D721Med (cell line): ENCODE results near the gene ERCC8.

Experiments used
- DNase-seq: peaks from one replicate; pipeline ENCODE4 v3.0.0; 2011; ENCODE audit warnings: low spot score; ENCODE audit not compliant: insufficient read length
- FAIRE-seq: peaks from 2 replicates; lab custom pipeline; 2011; peaks lifted over from hg19 to GRCh38; lab: Jason Lieb, UNC
- TF ChIP-seq, protein P1 (sequence below): IDR thresholded peaks from 2 replicates; pipeline ENCODE4 v1.5.1; 2012; ENCODE audit warnings: mild to moderate bottlenecking, control low read depth; ENCODE audit not compliant: insufficient read depth; ENCODE audit errors: missing control alignments

Gene ERCC8

DNA sequence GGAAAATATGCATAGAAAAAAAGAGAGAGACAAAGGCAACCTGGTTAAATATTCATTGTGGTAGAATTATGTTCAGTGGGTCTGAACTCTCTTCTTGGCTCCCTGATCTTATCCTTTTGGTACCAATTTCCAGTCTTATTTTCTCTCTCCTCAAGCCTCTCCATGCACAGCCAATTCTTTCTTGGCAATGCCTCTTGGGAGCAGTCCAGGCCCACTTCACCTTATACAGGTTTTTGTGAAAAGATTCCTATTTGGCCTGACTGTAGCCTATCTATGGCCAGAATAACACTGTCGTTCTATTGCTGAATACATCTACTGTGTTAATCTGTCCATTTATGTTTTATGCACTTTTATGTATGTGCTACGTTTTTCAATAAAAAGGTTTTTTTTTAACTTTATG is 103.5 kb downstream of the ERCC8 start:
- FAIRE-seq: no peak

DNA sequence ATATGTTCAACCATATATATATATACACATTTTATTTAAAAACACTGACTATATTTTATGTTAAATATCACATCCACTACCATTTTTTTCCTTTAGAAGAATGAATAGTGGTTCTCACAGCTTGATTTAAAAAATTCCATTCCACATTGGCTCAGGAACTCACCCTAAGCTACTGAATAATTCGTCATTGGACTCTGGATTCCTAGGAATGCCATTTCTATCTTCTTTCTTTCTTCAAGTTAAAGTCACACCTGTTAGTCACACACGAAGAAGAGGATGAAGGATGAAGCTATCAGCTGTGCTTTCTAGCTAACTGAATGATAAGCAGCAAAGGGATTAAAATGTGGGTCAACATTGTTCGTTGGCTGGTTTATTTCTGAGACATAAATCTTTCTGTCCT is 108.7 kb downstream of the ERCC8 start:
- no peak for DNase-seq
- FAIRE-seq: no peak
- TF ChIP-seq, protein P1, sequence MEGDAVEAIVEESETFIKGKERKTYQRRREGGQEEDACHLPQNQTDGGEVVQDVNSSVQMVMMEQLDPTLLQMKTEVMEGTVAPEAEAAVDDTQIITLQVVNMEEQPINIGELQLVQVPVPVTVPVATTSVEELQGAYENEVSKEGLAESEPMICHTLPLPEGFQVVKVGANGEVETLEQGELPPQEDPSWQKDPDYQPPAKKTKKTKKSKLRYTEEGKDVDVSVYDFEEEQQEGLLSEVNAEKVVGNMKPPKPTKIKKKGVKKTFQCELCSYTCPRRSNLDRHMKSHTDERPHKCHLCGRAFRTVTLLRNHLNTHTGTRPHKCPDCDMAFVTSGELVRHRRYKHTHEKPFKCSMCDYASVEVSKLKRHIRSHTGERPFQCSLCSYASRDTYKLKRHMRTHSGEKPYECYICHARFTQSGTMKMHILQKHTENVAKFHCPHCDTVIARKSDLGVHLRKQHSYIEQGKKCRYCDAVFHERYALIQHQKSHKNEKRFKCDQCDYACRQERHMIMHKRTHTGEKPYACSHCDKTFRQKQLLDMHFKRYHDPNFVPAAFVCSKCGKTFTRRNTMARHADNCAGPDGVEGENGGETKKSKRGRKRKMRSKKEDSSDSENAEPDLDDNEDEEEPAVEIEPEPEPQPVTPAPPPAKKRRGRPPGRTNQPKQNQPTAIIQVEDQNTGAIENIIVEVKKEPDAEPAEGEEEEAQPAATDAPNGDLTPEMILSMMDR: no peak

More for the DNA sequence above, 103.5 kb downstream of the ERCC8 start:
- TF ChIP-seq, protein P1: no peak
- DNase-seq: no peak

- FAIRE-seq: no peak
- no peak for DNase-seq
- TF ChIP-seq, protein P1: no peak
Observed at GRCh38 chr5:60835554-60835953, 109.3 kb downstream of the ERCC8 start.

- FAIRE-seq (no peak), DNase-seq (no peak)
- TF ChIP-seq, protein P1: no peak
Observed at GRCh38 chr5:60833520-60833919, 111.3 kb downstream of the ERCC8 start.

DNA sequence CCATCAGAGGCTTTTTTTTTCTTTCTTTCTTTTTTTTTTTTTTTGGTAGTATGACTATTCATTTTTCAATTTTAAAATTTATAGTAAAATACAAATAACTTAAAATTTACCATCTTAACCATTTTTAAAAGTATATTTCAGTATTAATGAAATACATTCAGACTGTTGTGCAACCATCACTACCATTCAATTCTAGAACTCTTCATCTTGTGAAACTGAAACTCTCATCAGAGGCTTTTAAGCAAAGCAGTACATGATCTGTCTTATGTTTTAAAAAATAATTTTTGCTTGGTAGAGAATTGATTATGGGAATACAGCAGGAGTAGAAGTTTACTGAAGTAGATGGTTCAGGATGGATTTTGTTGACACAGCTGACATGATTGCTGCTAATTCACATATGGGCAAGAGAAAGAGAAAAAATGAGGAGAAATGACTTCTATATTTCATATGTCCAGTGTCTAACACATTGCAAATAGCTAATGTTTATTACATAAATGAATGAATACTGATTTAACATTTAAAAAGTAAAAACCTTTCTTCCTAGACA is 114.2 kb downstream of the ERCC8 start:
- FAIRE-seq: no peak
- DNase-seq: no peak
- TF ChIP-seq, protein P1: no peak

GRCh38 chr5:60829490-60830266 is 115.2 kb downstream of the ERCC8 start:
- FAIRE-seq (no peak), DNase-seq (no peak)
- TF ChIP-seq, protein P1: no peak

GRCh38 chr5:60827201-60827600 is 117.7 kb downstream of the ERCC8 start:
- FAIRE-seq (no peak), DNase-seq (no peak)
- TF ChIP-seq, protein P1: no peak
